Ishikawa (cell line): ENCODE data around the gene MCU.

Experiments
- EP300 ChIP-seq: IDR thresholded peaks from 2 replicates; pipeline ENCODE4 v1.6.1; 2012; ENCODE audit warnings: borderline replicate concordance
- NFIC ChIP-seq: IDR thresholded peaks from 2 replicates; pipeline ENCODE4 v1.6.1; 2012
- TF ChIP-seq, protein P1 (sequence below): IDR thresholded peaks from 2 replicates; pipeline ENCODE4 v1.6.1; 2012; ENCODE audit warnings: low read depth, mild to moderate bottlenecking
- TF ChIP-seq, protein P2 (sequence below): IDR thresholded peaks from 2 replicates; pipeline ENCODE4 v1.6.1; 2012
- TF ChIP-seq, protein P3 (sequence below): IDR thresholded peaks from 2 replicates; pipeline ENCODE4 v1.6.1; 2012

DNA sequence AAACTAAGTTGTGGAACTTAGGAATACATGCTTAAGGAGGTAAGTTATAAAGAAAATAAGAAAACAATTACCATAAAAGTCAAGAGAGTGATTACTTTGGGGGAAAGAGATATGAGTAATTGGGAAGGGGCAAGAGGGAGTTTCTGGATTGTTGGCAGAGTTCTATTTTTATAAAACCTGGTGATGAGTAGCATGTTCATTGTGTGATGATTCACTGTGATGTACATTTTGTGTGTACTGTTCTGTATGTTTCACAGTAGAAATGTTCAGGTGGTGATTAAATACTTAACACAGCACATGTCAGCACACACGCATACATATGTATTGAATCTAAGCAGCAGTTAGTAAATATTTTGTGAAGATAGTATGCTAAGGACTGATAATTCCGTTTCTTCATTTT, 191.9 kb downstream of the MCU start:
- TF ChIP-seq, protein P1, sequence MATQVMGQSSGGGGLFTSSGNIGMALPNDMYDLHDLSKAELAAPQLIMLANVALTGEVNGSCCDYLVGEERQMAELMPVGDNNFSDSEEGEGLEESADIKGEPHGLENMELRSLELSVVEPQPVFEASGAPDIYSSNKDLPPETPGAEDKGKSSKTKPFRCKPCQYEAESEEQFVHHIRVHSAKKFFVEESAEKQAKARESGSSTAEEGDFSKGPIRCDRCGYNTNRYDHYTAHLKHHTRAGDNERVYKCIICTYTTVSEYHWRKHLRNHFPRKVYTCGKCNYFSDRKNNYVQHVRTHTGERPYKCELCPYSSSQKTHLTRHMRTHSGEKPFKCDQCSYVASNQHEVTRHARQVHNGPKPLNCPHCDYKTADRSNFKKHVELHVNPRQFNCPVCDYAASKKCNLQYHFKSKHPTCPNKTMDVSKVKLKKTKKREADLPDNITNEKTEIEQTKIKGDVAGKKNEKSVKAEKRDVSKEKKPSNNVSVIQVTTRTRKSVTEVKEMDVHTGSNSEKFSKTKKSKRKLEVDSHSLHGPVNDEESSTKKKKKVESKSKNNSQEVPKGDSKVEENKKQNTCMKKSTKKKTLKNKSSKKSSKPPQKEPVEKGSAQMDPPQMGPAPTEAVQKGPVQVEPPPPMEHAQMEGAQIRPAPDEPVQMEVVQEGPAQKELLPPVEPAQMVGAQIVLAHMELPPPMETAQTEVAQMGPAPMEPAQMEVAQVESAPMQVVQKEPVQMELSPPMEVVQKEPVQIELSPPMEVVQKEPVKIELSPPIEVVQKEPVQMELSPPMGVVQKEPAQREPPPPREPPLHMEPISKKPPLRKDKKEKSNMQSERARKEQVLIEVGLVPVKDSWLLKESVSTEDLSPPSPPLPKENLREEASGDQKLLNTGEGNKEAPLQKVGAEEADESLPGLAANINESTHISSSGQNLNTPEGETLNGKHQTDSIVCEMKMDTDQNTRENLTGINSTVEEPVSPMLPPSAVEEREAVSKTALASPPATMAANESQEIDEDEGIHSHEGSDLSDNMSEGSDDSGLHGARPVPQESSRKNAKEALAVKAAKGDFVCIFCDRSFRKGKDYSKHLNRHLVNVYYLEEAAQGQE = no peak
- TF ChIP-seq, protein P2, sequence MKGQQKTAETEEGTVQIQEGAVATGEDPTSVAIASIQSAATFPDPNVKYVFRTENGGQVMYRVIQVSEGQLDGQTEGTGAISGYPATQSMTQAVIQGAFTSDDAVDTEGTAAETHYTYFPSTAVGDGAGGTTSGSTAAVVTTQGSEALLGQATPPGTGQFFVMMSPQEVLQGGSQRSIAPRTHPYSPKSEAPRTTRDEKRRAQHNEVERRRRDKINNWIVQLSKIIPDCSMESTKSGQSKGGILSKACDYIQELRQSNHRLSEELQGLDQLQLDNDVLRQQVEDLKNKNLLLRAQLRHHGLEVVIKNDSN = no peak
- TF ChIP-seq, protein P3, sequence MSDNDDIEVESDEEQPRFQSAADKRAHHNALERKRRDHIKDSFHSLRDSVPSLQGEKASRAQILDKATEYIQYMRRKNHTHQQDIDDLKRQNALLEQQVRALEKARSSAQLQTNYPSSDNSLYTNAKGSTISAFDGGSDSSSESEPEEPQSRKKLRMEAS = no peak
- TF ChIP-seq NFIC (no peak), EP300 (no peak)
